ENCODE measurements around the gene LKAAEAR1.

DNA sequence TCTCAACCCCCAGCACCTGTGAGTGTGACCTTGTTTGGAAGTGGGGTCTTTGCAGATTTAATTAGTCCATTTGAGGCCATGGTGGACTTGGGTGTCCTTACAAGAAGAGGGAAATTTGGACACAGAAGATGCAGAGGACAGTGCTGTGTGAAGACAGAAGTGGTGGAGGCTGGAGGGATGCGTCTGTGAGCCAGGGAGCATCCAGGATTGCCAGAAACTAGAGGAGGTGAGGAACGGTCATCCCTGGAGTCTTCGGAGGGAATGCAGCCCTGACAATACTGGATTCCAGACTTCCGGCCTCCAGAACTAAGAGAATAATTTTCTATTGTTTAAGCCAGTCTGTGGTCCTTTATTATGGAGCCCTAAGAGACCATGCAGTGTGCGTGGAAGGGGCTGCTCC lies 46.1 kb upstream of the LKAAEAR1 start:
- TF ChIP-seq, protein P1, sequence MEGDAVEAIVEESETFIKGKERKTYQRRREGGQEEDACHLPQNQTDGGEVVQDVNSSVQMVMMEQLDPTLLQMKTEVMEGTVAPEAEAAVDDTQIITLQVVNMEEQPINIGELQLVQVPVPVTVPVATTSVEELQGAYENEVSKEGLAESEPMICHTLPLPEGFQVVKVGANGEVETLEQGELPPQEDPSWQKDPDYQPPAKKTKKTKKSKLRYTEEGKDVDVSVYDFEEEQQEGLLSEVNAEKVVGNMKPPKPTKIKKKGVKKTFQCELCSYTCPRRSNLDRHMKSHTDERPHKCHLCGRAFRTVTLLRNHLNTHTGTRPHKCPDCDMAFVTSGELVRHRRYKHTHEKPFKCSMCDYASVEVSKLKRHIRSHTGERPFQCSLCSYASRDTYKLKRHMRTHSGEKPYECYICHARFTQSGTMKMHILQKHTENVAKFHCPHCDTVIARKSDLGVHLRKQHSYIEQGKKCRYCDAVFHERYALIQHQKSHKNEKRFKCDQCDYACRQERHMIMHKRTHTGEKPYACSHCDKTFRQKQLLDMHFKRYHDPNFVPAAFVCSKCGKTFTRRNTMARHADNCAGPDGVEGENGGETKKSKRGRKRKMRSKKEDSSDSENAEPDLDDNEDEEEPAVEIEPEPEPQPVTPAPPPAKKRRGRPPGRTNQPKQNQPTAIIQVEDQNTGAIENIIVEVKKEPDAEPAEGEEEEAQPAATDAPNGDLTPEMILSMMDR (IDR thresholded peaks at IDR 0.05; ENCODE audit: borderline replicate concordance, extremely low read depth, low read length, poor library complexity, severe bottlenecking): no peak
- no peak for TF ChIP-seq EZH2 (IDR thresholded peaks at IDR 0.05; ENCODE audit: borderline replicate concordance, low read depth, low read length, severe bottlenecking)
